ENCODE data around the gene CFH.

DNA sequence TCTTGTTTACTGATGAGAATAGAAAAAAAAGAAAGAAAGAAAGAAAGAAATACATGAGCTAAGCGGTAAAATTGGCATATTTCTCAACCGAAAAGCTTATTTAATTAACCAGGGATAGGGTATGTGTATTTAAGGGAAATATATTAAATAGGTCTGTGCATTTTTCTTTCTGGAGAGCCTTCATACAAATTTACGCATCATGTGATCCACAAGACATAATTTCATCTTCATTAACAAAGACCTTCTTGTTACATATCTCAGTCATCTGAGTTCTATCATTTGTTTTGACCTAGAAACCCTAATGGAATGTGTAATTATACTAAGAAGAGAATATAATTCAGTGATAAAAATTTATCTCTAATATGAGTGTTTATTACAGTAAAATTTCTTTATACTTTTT lies 37.2 kb downstream of the CFH start:
- TF ChIP-seq EZH2 (IDR thresholded peaks at IDR 0.05) (no peak), POLR2AphosphoS5 (IDR thresholded peaks at IDR 0.05; ENCODE audit: borderline replicate concordance, low read depth, low read length) (no peak)
